Stimulated activated CD8-positive, alpha-beta memory T cell treated with anti-CD3 and anti-CD28 coated beads, Interleukin-7, amount 100 ng/mL, for 48 hours (primary cell): ENCODE data around the gene KLHL29.

Experiments used
- DNase-seq, 2 donors: peaks; one replicate each; pipeline ENCODE4 v3.0.0-alpha.2; 2020; ENCODE audit warnings: low read depth in 1 of 2; ENCODE audit errors: extremely low read depth in 1 of 2

Gene KLHL29

GRCh38 chr2:23586741-23587306, 201.8 kb downstream of the KLHL29 start:
- DNase-seq = no peak

- DNase-seq = no peak
Measured at GRCh38 chr2:23587341-23587880, 202.4 kb downstream of the KLHL29 start.

- no peak for DNase-seq
Measured at GRCh38 chr2:23588106-23588505, 203.1 kb downstream of the KLHL29 start.

- DNase-seq = no peak
Measured at GRCh38 chr2:23588508-23589201, 203.7 kb downstream of the KLHL29 start.

GRCh38 chr2:23589220-23589647, 204.3 kb downstream of the KLHL29 start:
- no peak for DNase-seq

- no peak for DNase-seq
Measured at GRCh38 chr2:23589739-23590138, 204.8 kb downstream of the KLHL29 start.

- no peak for DNase-seq
Measured at GRCh38 chr2:23590241-23590869, 205.4 kb downstream of the KLHL29 start.

GRCh38 chr2:23591111-23591510, 206.1 kb downstream of the KLHL29 start:
- no peak for DNase-seq

- no peak for DNase-seq
Measured at GRCh38 chr2:23592061-23592685, 207.2 kb downstream of the KLHL29 start.

GRCh38 chr2:23592898-23593751, 208.1 kb downstream of the KLHL29 start:
- no peak for DNase-seq

GRCh38 chr2:23593752-23594459, 208.9 kb downstream of the KLHL29 start:
- no peak for DNase-seq

- no peak for DNase-seq
Measured at GRCh38 chr2:23594460-23594825, 209.5 kb downstream of the KLHL29 start.

GRCh38 chr2:23595021-23595420, 210.0 kb downstream of the KLHL29 start:
- DNase-seq = no peak

GRCh38 chr2:23595601-23596251, 210.7 kb downstream of the KLHL29 start:
- DNase-seq = no peak

GRCh38 chr2:23596316-23596885, 211.4 kb downstream of the KLHL29 start:
- no peak for DNase-seq

GRCh38 chr2:23597687-23598086, 212.7 kb downstream of the KLHL29 start:
- DNase-seq = no peak

GRCh38 chr2:23599006-23599405, 214.0 kb downstream of the KLHL29 start:
- DNase-seq = no peak

- DNase-seq = no peak
Measured at GRCh38 chr2:23599667-23600066, 214.7 kb downstream of the KLHL29 start.

GRCh38 chr2:23600346-23600745, 215.4 kb downstream of the KLHL29 start:
- no peak for DNase-seq
